Measurements from ENCODE around the gene ARID5B.

DNA sequence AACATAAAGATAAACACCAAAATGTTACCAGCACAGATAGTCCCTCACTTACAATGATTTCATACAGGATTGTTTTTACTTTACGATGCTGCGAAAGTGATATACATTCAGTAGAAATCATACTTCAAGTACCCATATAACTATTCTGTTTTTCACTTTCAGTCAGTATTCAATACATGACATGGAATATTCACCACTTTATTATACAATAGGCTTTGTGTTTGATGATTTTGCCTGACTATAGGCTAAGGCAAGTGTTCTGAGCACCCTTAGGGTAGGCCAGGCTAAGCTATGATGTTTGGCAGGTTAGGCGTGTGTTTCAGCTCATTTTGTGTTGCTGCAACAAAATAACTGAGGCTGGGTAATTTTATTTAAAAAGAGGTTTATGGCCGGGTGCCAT, 212.2 kb downstream of the ARID5B start:
- TF ChIP-seq, protein P1, sequence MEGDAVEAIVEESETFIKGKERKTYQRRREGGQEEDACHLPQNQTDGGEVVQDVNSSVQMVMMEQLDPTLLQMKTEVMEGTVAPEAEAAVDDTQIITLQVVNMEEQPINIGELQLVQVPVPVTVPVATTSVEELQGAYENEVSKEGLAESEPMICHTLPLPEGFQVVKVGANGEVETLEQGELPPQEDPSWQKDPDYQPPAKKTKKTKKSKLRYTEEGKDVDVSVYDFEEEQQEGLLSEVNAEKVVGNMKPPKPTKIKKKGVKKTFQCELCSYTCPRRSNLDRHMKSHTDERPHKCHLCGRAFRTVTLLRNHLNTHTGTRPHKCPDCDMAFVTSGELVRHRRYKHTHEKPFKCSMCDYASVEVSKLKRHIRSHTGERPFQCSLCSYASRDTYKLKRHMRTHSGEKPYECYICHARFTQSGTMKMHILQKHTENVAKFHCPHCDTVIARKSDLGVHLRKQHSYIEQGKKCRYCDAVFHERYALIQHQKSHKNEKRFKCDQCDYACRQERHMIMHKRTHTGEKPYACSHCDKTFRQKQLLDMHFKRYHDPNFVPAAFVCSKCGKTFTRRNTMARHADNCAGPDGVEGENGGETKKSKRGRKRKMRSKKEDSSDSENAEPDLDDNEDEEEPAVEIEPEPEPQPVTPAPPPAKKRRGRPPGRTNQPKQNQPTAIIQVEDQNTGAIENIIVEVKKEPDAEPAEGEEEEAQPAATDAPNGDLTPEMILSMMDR (IDR thresholded peaks at IDR 0.05; ENCODE audit: borderline replicate concordance, extremely low read depth, low read length, poor library complexity, severe bottlenecking) = no peak
- TF ChIP-seq EZH2 (IDR thresholded peaks at IDR 0.05; ENCODE audit: borderline replicate concordance, low read depth, low read length, severe bottlenecking) = no peak
